ENCODE data around the gene AOC1. TPM values are rescaled to one million over a fixed set of nuclear protein-coding genes. Genes with fewer than 3 reads are reported as not detected.

AOC1 gene
- polyA plus RNA-seq, 2 donors, result 0.75 to 1.6 TPM

DNA sequence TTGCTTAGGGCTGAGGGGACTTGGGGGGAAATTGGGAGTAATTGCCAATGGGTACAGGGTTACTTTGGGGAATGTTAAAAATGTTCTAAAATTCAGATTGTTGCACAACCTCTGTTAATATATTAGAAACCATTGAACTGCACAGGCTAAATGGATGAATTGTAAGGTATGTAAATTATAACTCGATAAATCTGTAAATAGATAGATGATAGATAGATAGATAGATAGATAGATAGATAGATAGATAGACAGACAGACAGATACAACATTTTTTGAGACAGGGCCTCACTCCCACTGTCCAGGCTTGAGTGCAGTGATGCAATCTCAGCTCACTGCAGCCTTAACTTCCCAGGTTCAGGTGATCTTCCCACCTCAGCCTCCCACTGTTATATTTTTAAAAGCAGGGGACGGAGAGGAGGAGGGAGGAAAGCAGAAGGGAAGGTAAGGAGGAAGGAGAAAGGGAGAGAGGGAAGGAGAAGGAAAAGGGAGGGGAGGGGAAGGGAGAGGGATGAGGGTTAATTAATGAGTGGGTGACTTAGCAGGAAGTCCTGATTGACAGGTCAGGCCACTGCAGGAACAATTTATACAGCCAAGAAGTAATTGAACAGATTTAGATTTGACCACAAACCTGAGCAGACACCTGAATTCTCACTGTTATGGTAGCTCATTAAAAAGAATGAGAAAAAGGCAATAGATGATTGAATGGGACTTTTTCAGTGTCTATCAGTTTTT is 38.7 kb downstream of the AOC1 start:
- no peaks in the 10 kb centered on the region for H3K9me3 ChIP-seq (ENCODE audit: control insufficient read depth in 2 of 2, insufficient read depth in 1 of 2, low read depth in 1 of 2, low read length in 1 of 2)
- no peak overlapping the region for H3K27ac ChIP-seq (ENCODE audit: low read depth in 2 of 2, low read length in 1 of 2)
- WGBS, 2 donors, result 89 to 92% methylated on average over 2 of the region's 2 CpGs
- H3K4me1 ChIP-seq (ENCODE audit: control insufficient read depth in 2 of 2, insufficient read depth in 2 of 2, low read length in 1 of 2), result no peaks in the 10 kb centered on the region
- H3K27me3 ChIP-seq (ENCODE audit: control insufficient read depth in 1 of 2, insufficient read depth in 2 of 2, low read length in 2 of 2), result peaks cover 0 to under 1% of the 10 kb centered on the region in 2 donors
- H3K36me3 ChIP-seq (ENCODE audit: control insufficient read depth in 2 of 2, insufficient read depth in 2 of 2, low read length in 1 of 2), result no peaks in the 10 kb centered on the region
- no peak overlapping the region for H3K4me3 ChIP-seq (ENCODE audit: low read depth in 1 of 2, low read length in 2 of 2)

DNA sequence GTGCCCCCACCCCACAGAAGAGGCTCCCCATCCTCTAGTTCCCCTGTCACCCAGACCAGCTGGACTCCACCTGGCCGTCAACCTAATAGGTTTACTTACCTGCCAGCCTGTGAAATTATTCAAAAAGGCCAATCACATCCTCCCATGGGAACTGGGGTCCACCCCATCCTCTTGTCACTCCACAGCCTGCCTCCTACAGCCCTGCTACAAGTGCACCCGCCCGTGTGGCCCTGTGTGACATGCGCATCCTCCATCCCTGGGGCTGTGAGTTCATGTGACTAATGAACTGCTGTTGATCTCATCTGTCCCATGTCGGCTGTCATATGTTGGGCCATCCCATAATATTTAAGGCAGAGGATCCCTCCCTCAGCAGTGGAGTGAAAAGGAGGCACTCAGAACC is 39.4 kb downstream of the AOC1 start:
- Histone ChIP-seq H3K4me1 (ENCODE audit: control insufficient read depth in 2 of 2, insufficient read depth in 2 of 2, low read length in 1 of 2) (no peaks in the 10 kb centered on the region), H3K36me3 (ENCODE audit: control insufficient read depth in 2 of 2, insufficient read depth in 2 of 2, low read length in 1 of 2) (no peaks in the 10 kb centered on the region), H3K9me3 (ENCODE audit: control insufficient read depth in 2 of 2, insufficient read depth in 1 of 2, low read depth in 1 of 2, low read length in 1 of 2) (no peaks in the 10 kb centered on the region), H3K27me3 (ENCODE audit: control insufficient read depth in 1 of 2, insufficient read depth in 2 of 2, low read length in 2 of 2) (peaks cover 0 to 5% of the 10 kb centered on the region in 2 donors), H3K27ac (ENCODE audit: low read depth in 2 of 2, low read length in 1 of 2) (no peak overlapping the region), H3K4me3 (ENCODE audit: low read depth in 1 of 2, low read length in 2 of 2) (no peak overlapping the region)
- WGBS, 2 donors, result 82 to 88% methylated on average over 5 of the region's 5 CpGs

DNA sequence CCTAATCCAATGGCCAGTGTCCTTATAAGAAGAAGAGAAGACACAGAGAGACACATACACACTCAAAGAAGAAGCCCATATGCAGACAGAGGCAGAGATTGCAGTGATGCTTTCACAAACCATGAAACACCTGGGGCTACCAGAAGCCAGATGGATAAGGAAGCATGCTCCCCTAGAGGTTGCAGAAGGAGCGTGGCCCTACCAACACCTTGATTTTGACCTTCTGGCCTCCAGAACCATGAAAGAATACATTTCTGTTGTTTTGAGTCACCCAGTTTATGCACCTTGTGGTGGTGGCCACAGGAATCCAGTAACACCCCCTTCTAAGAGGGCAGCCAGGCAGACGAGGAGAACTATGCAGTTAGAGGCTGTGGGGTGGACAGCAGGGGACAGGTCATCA is 43.5 kb downstream of the AOC1 start:
- Histone ChIP-seq H3K27me3 (ENCODE audit: control insufficient read depth in 1 of 2, insufficient read depth in 2 of 2, low read length in 2 of 2) (peaks cover 0 to 10% of the 10 kb centered on the region in 2 donors), H3K4me3 (ENCODE audit: low read depth in 1 of 2, low read length in 2 of 2) (no peak overlapping the region), H3K9me3 (ENCODE audit: control insufficient read depth in 2 of 2, insufficient read depth in 1 of 2, low read depth in 1 of 2, low read length in 1 of 2) (no peaks in the 10 kb centered on the region), H3K4me1 (ENCODE audit: control insufficient read depth in 2 of 2, insufficient read depth in 2 of 2, low read length in 1 of 2) (peaks cover 0 to 2% of the 10 kb centered on the region in 2 donors), H3K36me3 (ENCODE audit: control insufficient read depth in 2 of 2, insufficient read depth in 2 of 2, low read length in 1 of 2) (no peaks in the 10 kb centered on the region), H3K27ac (ENCODE audit: low read depth in 2 of 2, low read length in 1 of 2) (no peak overlapping the region)
- WGBS, 2 donors, result 54 to 78% methylated on average over 2 of the region's 2 CpGs

DNA sequence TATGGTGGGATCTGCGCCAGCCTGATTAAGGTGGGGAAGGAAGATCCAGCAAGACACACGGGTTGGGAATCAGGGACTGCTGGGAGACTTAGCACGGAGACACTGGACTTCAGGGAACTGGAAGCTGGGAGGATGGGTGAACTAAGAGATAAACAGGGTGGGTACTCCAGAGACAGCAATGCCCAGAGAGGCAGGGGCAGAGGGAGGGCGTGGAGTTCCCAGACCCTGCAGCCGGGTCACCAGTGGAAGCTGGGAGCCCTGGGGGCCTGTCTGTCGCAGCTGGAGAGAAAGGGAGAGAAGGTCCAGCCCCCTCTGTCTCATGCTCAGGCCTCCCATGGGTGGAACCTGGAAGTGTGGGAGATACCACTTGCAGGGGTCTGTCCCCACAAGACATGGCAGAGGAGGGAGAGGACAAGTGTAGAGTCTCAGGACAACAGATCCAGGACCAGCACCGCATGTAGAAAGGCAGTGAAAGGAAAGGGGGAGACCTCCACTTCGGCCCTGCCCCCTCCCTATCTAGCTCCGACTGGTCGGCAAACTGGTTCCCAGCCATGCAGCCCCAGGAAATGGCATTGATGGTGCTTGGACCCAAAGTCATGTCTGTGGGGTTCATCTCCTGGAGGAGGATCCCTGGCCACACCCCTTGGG is 44.4 kb downstream of the AOC1 start:
- peaks cover 0 to 10% of the 10 kb centered on the region in 2 donors for H3K27me3 ChIP-seq (ENCODE audit: control insufficient read depth in 1 of 2, insufficient read depth in 2 of 2, low read length in 2 of 2)
- H3K27ac ChIP-seq (ENCODE audit: low read depth in 2 of 2, low read length in 1 of 2), result no peak overlapping the region
- no peak overlapping the region for H3K4me3 ChIP-seq (ENCODE audit: low read depth in 1 of 2, low read length in 2 of 2)
- peaks cover 0 to 2% of the 10 kb centered on the region in 2 donors for H3K4me1 ChIP-seq (ENCODE audit: control insufficient read depth in 2 of 2, insufficient read depth in 2 of 2, low read length in 1 of 2)
- no peaks in the 10 kb centered on the region for H3K9me3 ChIP-seq (ENCODE audit: control insufficient read depth in 2 of 2, insufficient read depth in 1 of 2, low read depth in 1 of 2, low read length in 1 of 2)
- no peaks in the 10 kb centered on the region for H3K36me3 ChIP-seq (ENCODE audit: control insufficient read depth in 2 of 2, insufficient read depth in 2 of 2, low read length in 1 of 2)
- WGBS, 2 donors, result 51 to 52% methylated on average over 10 of the region's 10 CpGs

DNA sequence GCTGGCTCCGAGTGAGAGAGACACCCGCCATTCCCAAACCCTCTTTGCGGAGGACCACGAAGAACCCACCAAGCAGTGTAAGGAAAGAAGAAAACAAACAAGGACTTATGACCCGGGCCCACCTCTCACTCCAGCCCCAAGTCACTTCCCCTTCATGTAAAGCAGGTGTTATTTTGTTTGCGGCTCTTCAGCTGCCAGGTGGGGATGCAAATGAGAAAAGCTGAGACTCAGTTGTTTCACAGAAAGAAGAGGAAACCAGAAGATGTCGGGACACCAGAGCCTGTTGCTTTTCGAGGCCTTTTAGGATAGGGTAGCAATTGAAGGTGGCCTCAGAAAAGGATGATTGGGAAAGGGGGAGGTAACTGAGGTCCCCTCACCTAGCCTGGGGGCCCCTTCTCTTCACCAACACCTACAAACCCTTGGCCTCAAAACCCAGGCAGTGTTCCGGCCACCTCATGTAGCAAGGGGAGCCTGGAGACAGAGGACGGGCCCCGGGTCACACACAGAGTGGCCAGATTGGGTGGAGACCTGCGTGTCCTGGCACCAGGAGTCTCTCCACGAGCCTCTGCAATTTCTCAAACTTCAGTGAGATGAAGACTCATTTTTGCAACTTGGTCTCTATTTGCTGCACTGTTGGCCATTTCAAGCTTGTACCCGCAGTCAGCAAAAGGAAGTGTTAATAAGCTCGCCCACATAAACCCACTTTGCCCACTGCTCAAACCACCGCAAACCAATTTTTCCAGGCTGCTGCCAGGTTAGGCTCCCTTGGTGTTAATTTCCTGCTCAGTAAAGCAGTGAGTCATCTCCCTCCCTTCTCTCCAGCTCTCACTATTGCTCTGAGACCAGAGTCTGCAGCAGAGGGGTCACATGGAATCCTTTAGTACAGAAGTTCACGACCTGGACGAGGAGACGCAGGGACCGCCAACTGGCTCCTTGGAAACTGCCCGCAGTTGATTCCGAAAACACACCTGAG is 45.5 kb downstream of the AOC1 start:
- peaks cover 2% of the 10 kb centered on the region in 2 donors for H3K4me1 ChIP-seq (ENCODE audit: control insufficient read depth in 2 of 2, insufficient read depth in 2 of 2, low read length in 1 of 2)
- H3K27ac ChIP-seq (ENCODE audit: low read depth in 2 of 2, low read length in 1 of 2), result no peak overlapping the region
- H3K4me3 ChIP-seq (ENCODE audit: low read depth in 1 of 2, low read length in 2 of 2), result no peak overlapping the region
- H3K9me3 ChIP-seq (ENCODE audit: control insufficient read depth in 2 of 2, insufficient read depth in 1 of 2, low read depth in 1 of 2, low read length in 1 of 2), result no peaks in the 10 kb centered on the region
- H3K27me3 ChIP-seq (ENCODE audit: control insufficient read depth in 1 of 2, insufficient read depth in 2 of 2, low read length in 2 of 2), result peaks cover 0 to 10% of the 10 kb centered on the region in 2 donors
- WGBS, 2 donors, result 48 to 52% methylated on average over 21 to 22 of the region's 22 CpGs
- H3K36me3 ChIP-seq (ENCODE audit: control insufficient read depth in 2 of 2, insufficient read depth in 2 of 2, low read length in 1 of 2), result no peaks in the 10 kb centered on the region

DNA sequence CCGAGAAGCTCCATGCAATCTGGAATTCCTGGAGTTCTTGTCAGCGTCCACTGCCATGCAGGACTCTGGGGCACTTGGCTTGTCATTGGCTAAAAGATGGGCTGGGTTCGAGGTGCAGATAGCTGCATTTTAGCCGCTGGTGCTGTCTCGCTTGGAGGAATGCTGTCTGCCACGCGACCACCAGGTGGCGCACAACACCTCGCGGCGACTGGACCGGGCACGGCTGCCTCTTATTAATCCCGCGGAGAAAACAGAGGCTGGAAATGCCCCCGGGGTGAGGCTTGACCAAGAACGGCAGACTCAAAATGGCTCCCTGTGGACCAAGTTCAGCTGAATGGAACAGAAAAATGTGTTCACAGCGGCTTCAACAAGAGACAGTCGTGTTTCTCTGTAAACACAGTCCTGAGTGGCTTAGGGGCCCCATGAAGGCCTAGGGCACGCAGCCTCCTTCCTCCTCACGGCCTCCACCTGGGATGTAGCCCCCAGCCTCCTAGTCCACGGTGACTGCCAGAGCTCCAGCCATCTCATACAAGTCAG is 46.2 kb downstream of the AOC1 start:
- no peaks in the 10 kb centered on the region for H3K36me3 ChIP-seq (ENCODE audit: control insufficient read depth in 2 of 2, insufficient read depth in 2 of 2, low read length in 1 of 2)
- 10 to 11% methylated on average over 22 of the region's 22 CpGs for WGBS, 2 donors
- H3K9me3 ChIP-seq (ENCODE audit: control insufficient read depth in 2 of 2, insufficient read depth in 1 of 2, low read depth in 1 of 2, low read length in 1 of 2), result no peaks in the 10 kb centered on the region
- H3K27me3 ChIP-seq (ENCODE audit: control insufficient read depth in 1 of 2, insufficient read depth in 2 of 2, low read length in 2 of 2), result peaks cover 0 to 10% of the 10 kb centered on the region in 2 donors
- H3K4me3 ChIP-seq (ENCODE audit: low read depth in 1 of 2, low read length in 2 of 2), result no peak overlapping the region
- no peak overlapping the region for H3K27ac ChIP-seq (ENCODE audit: low read depth in 2 of 2, low read length in 1 of 2)
- H3K4me1 ChIP-seq (ENCODE audit: control insufficient read depth in 2 of 2, insufficient read depth in 2 of 2, low read length in 1 of 2), result peaks cover 2% of the 10 kb centered on the region in 2 donors

DNA sequence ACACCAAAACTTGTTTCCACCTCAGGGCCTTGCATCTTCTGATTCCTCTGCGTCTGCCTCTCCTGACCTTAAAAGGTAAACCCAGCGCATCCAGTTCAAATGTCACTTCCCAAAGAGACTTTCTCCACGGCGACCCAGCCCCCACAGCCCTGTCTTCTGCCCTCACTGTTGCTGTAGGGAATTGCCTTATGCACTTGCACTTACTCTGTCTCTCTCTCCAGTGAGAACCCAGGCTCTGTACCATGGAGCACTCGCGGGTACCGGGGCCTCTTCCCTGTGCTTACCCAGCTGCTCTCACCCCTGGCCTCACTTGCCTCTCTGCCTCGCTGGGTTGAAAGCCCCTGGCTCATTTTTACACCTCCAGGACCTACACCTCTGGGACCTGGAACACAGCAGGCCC is 48.4 kb downstream of the AOC1 start:
- Histone ChIP-seq H3K4me1 (ENCODE audit: control insufficient read depth in 2 of 2, insufficient read depth in 2 of 2, low read length in 1 of 2) (peaks cover 2 to 5% of the 10 kb centered on the region in 2 donors), H3K9me3 (ENCODE audit: control insufficient read depth in 2 of 2, insufficient read depth in 1 of 2, low read depth in 1 of 2, low read length in 1 of 2) (no peaks in the 10 kb centered on the region), H3K27me3 (ENCODE audit: control insufficient read depth in 1 of 2, insufficient read depth in 2 of 2, low read length in 2 of 2) (peaks cover 0 to 10% of the 10 kb centered on the region in 2 donors), H3K27ac (ENCODE audit: low read depth in 2 of 2, low read length in 1 of 2) (no peak overlapping the region), H3K36me3 (ENCODE audit: control insufficient read depth in 2 of 2, insufficient read depth in 2 of 2, low read length in 1 of 2) (no peaks in the 10 kb centered on the region), H3K4me3 (ENCODE audit: low read depth in 1 of 2, low read length in 2 of 2) (no peak overlapping the region)
- WGBS, 2 donors, result 82 to 85% methylated on average over 8 of the region's 8 CpGs

DNA sequence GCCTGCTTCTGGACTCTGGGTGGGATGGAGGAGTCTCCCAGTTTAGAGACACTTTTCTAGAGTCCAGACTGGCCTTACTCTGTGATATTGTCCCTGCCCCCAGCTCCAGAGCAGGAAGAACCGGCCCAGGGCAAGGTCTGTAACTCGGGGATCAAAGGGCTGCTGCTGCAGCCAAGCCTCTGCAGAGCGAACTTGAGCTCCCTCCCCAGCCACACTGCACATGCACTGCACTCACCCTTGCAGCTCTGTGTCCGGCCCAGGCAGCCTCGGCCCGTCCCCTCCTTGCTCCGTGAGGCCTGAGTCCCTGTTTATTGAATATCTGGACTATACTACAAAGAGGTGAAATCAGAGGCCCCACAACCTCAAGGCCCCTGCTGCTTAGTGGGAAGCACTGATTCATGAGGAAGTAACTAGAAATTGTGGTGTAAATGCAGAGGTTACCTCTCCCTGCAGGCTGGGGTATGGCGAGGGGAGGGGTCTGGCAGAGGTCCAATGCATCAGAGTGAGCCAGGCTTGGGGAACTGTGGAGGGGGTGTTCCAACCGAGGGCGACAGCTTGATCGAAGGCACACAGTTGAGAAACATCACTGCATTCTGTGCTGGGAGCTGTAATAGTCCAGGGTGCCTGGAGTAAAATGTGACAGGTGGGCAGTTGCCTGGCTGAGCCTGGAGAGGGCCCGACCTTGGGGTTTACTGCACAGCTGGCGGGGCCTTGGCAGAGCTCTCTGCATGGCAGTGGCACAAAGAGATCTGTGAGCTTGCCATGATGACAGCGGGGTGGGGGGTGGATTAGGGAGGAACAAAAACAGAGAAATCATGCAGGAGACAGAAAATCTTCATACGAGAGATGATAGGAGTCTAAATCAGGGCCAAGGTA is 49.1 kb downstream of the AOC1 start:
- H3K4me1 ChIP-seq (ENCODE audit: control insufficient read depth in 2 of 2, insufficient read depth in 2 of 2, low read length in 1 of 2), result peaks cover 2 to 5% of the 10 kb centered on the region in 2 donors

More for the DNA sequence above, 49.1 kb downstream of the AOC1 start:
- Histone ChIP-seq H3K9me3 (ENCODE audit: control insufficient read depth in 2 of 2, insufficient read depth in 1 of 2, low read depth in 1 of 2, low read length in 1 of 2) (no peaks in the 10 kb centered on the region), H3K4me3 (ENCODE audit: low read depth in 1 of 2, low read length in 2 of 2) (no peak overlapping the region), H3K27ac (ENCODE audit: low read depth in 2 of 2, low read length in 1 of 2) (no peak overlapping the region), H3K36me3 (ENCODE audit: control insufficient read depth in 2 of 2, insufficient read depth in 2 of 2, low read length in 1 of 2) (no peaks in the 10 kb centered on the region), H3K27me3 (ENCODE audit: control insufficient read depth in 1 of 2, insufficient read depth in 2 of 2, low read length in 2 of 2) (peaks cover 0 to 6% of the 10 kb centered on the region in 2 donors)
- 37 to 46% methylated on average over 15 of the region's 15 CpGs for WGBS, 2 donors

Data from esophagus (tissue), 2 donors.